Measurements from ENCODE around the gene CAT.

- TF ChIP-seq CTCF (IDR thresholded peaks at IDR 0.05 in 8 of 11, conservative IDR thresholded peaks at IDR 0.05 in 3 of 11) (no peak), POLR2A (IDR thresholded peaks at IDR 0.05) (no peak)
Measured at GRCh38 chr11:34443136-34443535, 4.4 kb downstream of the CAT start.
